HG02870 (cell line): ENCODE measurements around the gene CTSV.
"Not testable (repeated sequence)": the region's sequence is repeated elsewhere in the genome, so short reads cannot be mapped to it uniquely, and the experiment has no call there.

Experiments used
- ATAC-seq: cut with Tn5 transposase; IDR thresholded peaks from one replicate; pipeline ENCODE4 v1.9.1; 2021; ENCODE audit warnings: mild to moderate bottlenecking, moderate library complexity; ENCODE audit not compliant: unreplicated experiment

CTSV gene

DNA sequence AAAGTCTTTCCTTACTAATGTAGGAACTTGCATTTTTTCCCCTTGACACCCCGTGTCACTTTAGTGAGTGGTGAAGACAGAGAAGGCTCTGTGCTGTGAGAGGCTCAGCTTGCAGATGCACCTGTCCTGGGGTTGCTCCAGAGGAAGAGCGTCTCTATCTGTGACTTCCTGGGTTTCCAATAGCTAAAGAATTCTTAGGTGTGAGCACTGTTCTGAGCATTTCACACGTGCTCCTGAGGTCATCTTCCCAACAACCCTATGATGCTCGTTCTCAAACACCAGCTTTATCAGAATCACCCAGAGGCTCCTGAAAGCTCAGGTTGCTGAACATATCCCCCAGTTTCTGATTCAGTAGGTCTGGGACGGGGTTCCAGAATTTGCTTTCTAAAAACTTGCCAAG is 6.4 kb upstream of the CTSV start:
- ATAC-seq, result no peak

DNA sequence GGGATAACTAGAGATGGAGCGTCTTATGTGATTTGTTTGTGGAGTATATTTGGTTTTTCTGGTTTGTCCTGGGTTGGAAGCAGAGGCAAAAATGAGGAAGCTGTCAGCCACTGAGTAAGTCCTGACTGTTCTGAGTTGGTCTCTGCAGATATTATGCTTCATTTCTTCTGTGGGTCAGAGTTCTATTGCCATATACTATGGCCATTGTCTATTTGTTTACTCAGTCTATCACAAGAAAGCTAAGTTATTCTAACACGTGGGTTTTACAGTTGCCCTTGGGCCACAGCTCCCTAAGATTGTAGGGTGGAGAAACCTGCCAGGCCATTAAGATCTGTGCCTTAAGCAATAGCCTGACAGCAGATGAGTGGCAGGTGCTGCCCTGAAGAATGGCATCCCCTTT is 3.0 kb upstream of the CTSV start:
- ATAC-seq, result no peak

DNA sequence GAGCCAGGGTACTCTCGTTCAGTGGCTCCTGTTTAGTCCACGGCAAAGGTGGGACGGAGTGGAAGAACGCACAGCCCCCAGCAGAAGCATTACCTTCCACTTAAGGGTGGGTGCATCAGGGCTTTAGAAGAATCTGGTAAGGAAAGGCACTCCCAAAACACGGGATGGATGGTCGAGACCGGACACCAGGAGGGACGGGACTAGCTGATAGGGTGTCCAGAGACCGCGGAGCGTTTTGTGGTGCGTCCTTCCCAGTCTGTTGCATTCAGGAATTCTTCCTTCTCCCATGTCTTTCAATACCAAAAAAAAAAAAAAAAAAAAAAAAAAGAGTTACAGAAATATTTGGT is 545 bp upstream of the CTSV start:
- ATAC-seq, result no peak

- ATAC-seq, result not testable (repeated sequence)
Measured at GRCh38 chr9:97023505-97023904, 15.4 kb downstream of the CTSV start.

GRCh38 chr9:97013151-97014132 is 25.5 kb downstream of the CTSV start:
- ATAC-seq, result peak; percentile 76

GRCh38 chr9:97012617-97013016 is 26.3 kb downstream of the CTSV start:
- ATAC-seq, result peak; percentile 58

GRCh38 chr9:97002195-97002594 is 36.7 kb downstream of the CTSV start:
- ATAC-seq, result not testable (repeated sequence)

- not testable (repeated sequence) for ATAC-seq
Measured at GRCh38 chr9:97001338-97001737, 37.6 kb downstream of the CTSV start.

GRCh38 chr9:97000139-97000787 is 38.7 kb downstream of the CTSV start:
- not testable (repeated sequence) for ATAC-seq

DNA sequence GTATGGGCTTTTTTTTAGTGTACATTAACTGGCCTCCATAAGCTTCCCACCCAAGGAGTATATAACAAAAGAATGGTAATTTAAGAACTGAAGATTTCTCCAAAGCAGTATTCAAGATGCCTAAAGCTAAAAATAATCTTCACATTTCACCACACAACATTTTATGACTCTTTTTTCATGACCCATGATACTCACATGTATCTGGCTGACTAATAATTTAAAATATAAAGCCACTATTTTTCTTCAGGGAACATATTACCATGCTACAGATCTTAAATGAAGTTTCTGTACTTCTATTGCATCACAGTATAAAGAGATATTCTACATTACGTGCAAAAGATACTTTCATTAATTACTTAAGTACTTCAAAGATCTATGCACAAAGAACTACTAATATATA is 39.2 kb downstream of the CTSV start:
- not testable (repeated sequence) for ATAC-seq

DNA sequence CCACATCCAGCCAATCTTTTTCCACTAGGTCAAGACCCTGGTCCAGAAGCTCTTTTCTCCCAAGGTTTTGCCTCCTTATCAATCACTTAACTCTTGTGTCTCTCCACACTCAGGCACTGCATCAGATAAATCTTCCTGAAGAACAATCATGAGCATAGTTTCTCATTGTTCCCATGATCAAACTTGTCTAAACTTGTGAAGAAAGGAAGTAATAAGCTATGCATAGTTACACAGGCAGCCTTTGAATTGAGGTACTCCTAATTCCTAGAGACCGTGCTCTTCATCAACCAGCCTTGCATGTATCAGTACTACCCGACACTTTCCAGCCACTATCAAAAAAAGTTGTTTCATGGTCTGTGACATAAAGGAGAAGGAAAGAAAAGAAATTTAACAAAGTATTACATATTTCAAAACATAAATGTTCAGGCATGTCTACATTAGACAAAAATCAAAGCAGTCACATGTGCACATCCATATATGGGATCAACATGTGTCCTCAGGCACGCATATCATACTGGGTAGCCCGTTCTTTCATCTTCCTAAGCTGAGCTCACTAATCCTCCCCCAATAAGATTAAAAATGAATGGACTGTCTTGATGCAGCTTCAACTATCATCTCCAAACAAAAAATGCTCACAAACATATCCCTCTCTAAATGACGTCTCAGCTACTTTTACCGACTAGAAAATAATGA is 41.8 kb downstream of the CTSV start:
- ATAC-seq, result not testable (repeated sequence)

- ATAC-seq, result not testable (repeated sequence)
Measured at GRCh38 chr9:96994531-96995016, 44.4 kb downstream of the CTSV start.

DNA sequence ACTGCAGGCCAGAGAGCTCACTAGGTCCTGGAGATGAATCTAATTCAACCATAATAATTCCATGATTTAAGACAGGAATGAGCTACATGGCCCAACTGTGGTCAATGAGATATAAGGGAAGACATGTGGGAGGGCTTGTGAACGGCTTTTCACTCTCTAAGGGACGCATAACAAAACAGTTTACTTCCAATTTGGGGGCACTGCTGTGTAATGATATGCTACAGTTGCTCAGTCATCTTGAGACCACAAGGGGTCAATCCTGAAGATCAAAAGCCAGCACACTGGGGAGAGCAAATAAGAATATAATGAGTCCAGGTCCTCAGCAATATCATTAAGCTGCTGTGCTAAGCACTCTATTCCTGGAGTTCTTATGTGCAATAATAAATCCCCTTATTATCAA is 46.6 kb downstream of the CTSV start:
- peak; percentile 43 for ATAC-seq

DNA sequence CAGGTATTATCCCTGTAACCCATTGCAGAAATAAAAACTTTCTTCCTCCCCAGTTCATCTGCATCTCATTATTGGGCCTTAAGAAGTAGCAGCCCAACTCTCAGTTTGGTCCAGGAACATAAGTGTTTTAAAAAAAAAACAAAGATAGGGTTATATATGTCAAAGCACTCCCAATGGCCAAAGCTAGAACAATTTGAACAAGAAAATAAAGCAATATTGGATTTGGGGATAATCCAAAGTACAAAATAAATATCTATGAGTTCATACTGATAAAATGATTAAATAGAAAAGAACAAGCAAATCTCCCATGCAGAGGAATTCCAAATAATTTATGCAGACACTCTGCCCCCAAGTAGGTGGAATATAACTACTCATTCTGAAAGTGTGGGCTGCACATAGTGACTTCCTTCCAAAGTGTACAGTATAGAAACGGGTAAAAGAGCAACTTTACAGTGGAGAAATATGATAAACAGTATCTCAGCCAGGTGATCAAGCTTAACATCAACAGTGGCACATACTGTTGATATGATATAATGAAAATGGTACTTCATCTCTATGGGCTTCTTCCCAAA is 49.1 kb downstream of the CTSV start:
- peak; percentile 42 for ATAC-seq

GRCh38 chr9:96984887-96985286 is 54.1 kb downstream of the CTSV start:
- not testable (repeated sequence) for ATAC-seq

- not testable (repeated sequence) for ATAC-seq
Measured at GRCh38 chr9:96984139-96984538, 54.8 kb downstream of the CTSV start.

DNA sequence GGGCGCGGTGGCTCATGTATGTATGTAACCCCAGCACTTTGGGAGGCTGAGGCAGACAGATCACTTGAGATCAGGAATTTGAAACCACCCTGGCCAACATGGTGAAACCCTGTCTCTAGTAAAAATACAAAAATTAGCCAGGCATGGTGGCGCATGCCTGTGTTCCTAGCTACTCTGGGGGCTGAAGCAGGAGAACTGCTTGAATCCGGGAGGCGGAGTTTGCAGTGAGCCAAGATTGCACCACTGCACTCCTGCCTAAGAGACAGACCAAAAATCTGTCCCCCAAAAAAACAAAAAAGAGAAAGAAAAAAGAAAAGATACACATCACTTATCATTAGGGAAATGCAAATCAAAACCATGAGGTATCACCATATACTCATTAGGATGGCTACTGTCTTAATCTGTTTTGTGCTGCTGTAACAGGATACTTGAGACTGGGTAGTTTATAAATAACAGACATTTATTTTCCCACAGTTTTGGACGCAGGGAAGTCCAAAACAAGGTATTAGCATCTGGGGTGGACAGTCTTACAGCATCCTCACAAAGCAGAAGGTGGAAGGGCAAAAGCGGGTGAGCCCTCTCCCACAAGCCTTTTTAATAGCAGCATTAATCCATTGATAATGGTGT is 55.3 kb downstream of the CTSV start:
- not testable (repeated sequence) for ATAC-seq
